Activated CD8-positive, alpha-beta T cell treated with anti-CD3 and anti-CD28 coated beads, Interleukin-2, amount 10 ng/mL, durations not matched to agents 7 days and 5 days (primary cell): Measurements from ENCODE around the gene NXPH1. TPM values are rescaled to one million over a fixed set of nuclear protein-coding genes. Genes with fewer than 3 reads are reported as not detected.

Experiments
- ATAC-seq: fragments of 150-1000 bp; cut with Tn5 transposase; one replicate; pipeline ENCODE4 v1.10.0; 2021; ENCODE audit warnings: moderate library complexity
- CTCF ChIA-PET: fragments of 350-600 bp; sonication (Branson Sonifier 250); formaldehyde crosslinking; loops from one replicate; lab custom pipeline; 2021; ENCODE audit warnings: antibody characterized with exemption; lab: Charles Lee
- POLR2A ChIA-PET: fragments of 350-600 bp; sonication (Branson Sonifier 250); formaldehyde crosslinking; loops from one replicate; lab custom pipeline; 2021; ENCODE audit warnings: antibody characterized with exemption; lab: Charles Lee
- DNase-seq: peaks from one replicate; pipeline ENCODE4 v3.0.0-alpha.2; 2020
- H3K27ac Mint-ChIP-seq: one replicate; pipeline ENCODE4 v1.8.0; 2021; ENCODE audit warnings: mild to moderate bottlenecking, mixed read lengths
- H3K27me3 Mint-ChIP-seq: one replicate; pipeline ENCODE4 v1.8.0; 2021; ENCODE audit warnings: low read depth, mixed read lengths
- H3K36me3 Mint-ChIP-seq: one replicate; pipeline ENCODE4 v1.8.0; 2021; ENCODE audit warnings: low read depth, mixed read lengths
- H3K4me1 Mint-ChIP-seq: one replicate; pipeline ENCODE4 v1.8.0; 2021; ENCODE audit warnings: low read depth, mixed read lengths
- H3K4me3 Mint-ChIP-seq: one replicate; pipeline ENCODE4 v1.8.0; 2021; ENCODE audit warnings: mild to moderate bottlenecking, mixed read lengths
- H3K9me3 Mint-ChIP-seq: one replicate; pipeline ENCODE4 v1.8.0; 2022; ENCODE audit warnings: mixed read lengths; ENCODE audit not compliant: insufficient read depth
- total RNA-seq, 2 experiments: library from RNA; stranded (reverse); gene quantifications; one replicate each; pipeline ENCODE4 v1.2.3, GENCODE V29; 2021

The NXPH1 gene
- total RNA-seq, 2 experiments from 2014 or later: not detected

DNA sequence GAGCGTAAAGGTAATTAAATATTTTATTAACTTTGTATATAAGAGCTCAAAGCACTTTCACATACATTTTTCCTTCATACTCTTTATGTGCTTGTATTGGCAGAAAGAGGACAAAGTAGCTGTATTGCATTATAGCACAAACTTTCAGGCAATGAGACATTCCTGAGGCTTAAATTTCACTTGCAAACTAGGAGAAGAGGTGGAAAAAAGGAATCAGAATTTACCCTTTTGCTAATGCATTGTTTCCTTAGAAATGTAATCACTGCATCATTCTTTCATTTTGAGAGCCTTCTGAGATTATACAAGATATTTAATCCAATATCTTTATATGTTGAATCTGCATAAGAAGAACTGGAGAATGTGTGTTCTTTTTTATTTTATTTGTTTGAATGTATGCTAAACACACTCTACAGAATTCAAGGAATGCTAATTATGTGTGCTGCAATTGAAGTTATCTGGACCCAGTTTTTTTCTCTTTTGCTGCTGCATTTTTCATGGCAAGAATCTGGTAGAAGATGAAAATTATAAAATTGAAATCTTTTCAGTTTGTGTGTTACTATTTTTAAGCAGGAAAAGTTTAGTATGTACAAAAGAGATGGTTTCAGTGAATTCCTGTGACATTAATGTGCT, 185.1 kb downstream of the NXPH1 start:
- no peaks in the 10 kb centered on the region for H3K27me3 Mint-ChIP-seq
- ChIA-PET POLR2A (no interaction called here), CTCF (no interaction called here)
- no peaks in the 10 kb centered on the region for H3K9me3 Mint-ChIP-seq
- no peak for ATAC-seq
- H3K36me3 Mint-ChIP-seq: no peaks in the 10 kb centered on the region
- H3K4me1 Mint-ChIP-seq: no peaks in the 10 kb centered on the region
- no peak overlapping the region for H3K27ac Mint-ChIP-seq
- no peak overlapping the region for H3K4me3 Mint-ChIP-seq
- no peak for DNase-seq

- no peak for ATAC-seq
- ChIA-PET POLR2A (no interaction called here), CTCF (no interaction called here)
- H3K27ac Mint-ChIP-seq: no peak overlapping the region
- H3K27me3 Mint-ChIP-seq: no peaks in the 10 kb centered on the region
- H3K36me3 Mint-ChIP-seq: no peaks in the 10 kb centered on the region
- H3K4me1 Mint-ChIP-seq: no peaks in the 10 kb centered on the region
- H3K4me3 Mint-ChIP-seq: no peak overlapping the region
- no peaks in the 10 kb centered on the region for H3K9me3 Mint-ChIP-seq
- DNase-seq: no peak
Measured at GRCh38 chr7:8620169-8620568, 186.8 kb downstream of the NXPH1 start.

- H3K27ac Mint-ChIP-seq: no peak overlapping the region
- H3K27me3 Mint-ChIP-seq: no peaks in the 10 kb centered on the region
Measured at GRCh38 chr7:8625612-8626011, 192.2 kb downstream of the NXPH1 start.

GRCh38 chr7:8627325-8627724, 193.9 kb downstream of the NXPH1 start:
- Mint-ChIP-seq H3K9me3 (no peaks in the 10 kb centered on the region), H3K4me3 (no peak overlapping the region), H3K4me1 (no peaks in the 10 kb centered on the region), H3K27ac (no peak overlapping the region), H3K36me3 (no peaks in the 10 kb centered on the region), H3K27me3 (no peaks in the 10 kb centered on the region)
- ChIA-PET CTCF (no interaction called here), POLR2A (no interaction called here)
- DNase-seq (no peak), ATAC-seq (no peak)

More at GRCh38 chr7:8625612-8626011, 192.2 kb downstream of the NXPH1 start:
- ChIA-PET CTCF (no interaction called here), POLR2A (no interaction called here)
- Mint-ChIP-seq H3K4me3 (no peak overlapping the region), H3K36me3 (no peaks in the 10 kb centered on the region), H3K9me3 (no peaks in the 10 kb centered on the region), H3K4me1 (no peaks in the 10 kb centered on the region)
- DNase-seq (no peak), ATAC-seq (no peak)

GRCh38 chr7:8628656-8629055, 195.2 kb downstream of the NXPH1 start:
- POLR2A ChIA-PET: no interaction called here
- no peaks in the 10 kb centered on the region for H3K27me3 Mint-ChIP-seq
- no peaks in the 10 kb centered on the region for H3K4me1 Mint-ChIP-seq
- ATAC-seq (no peak), DNase-seq (no peak)
- H3K4me3 Mint-ChIP-seq: no peak overlapping the region
- no peak overlapping the region for H3K27ac Mint-ChIP-seq
- CTCF ChIA-PET: no interaction called here
- H3K9me3 Mint-ChIP-seq: no peaks in the 10 kb centered on the region
- H3K36me3 Mint-ChIP-seq: no peaks in the 10 kb centered on the region

DNA sequence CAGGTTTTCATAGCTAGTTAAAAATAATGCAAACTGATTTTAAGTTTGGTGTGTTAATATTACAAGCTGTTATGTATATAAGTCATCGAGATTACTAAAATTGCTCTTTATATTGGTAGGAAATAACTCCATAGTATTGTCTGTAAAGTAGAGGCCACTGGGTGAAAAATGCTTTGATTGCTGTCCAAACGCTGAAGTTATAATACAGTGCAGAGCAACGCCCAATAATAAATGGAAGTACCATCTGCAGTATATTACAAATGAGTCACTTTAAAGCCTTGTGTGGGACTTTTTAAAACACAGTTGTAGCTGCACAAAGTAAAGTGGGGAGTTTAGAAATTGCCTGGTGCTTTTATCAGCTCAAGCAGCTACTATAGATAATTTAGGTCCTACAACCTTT, 196.1 kb downstream of the NXPH1 start:
- Mint-ChIP-seq H3K9me3 (no peaks in the 10 kb centered on the region), H3K36me3 (no peaks in the 10 kb centered on the region), H3K27ac (no peak overlapping the region), H3K4me1 (no peaks in the 10 kb centered on the region), H3K27me3 (no peaks in the 10 kb centered on the region), H3K4me3 (no peak overlapping the region)
- CTCF ChIA-PET: no interaction called here
- DNase-seq: no peak
- no peak for ATAC-seq
- POLR2A ChIA-PET: no interaction called here

DNA sequence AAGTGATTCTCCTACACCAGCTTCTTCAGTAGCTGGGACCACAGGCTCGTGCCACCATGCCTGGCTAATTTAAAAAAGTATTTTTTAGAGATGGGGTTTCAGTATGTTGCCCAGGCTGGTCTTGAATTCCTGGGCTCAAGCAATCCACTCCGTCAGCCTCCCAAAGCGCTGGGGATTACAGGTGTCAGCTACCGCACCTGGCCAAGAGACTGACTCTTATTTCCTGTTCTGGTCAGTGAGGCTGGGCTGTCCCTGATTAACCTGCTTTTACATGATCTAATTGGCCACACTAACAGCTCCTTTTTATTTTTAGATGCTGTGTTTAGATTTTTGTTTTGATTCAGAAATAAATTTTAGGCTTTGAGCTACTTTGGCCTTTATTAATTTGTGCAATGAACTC, 203.9 kb downstream of the NXPH1 start:
- POLR2A ChIA-PET: no interaction called here

DNA sequence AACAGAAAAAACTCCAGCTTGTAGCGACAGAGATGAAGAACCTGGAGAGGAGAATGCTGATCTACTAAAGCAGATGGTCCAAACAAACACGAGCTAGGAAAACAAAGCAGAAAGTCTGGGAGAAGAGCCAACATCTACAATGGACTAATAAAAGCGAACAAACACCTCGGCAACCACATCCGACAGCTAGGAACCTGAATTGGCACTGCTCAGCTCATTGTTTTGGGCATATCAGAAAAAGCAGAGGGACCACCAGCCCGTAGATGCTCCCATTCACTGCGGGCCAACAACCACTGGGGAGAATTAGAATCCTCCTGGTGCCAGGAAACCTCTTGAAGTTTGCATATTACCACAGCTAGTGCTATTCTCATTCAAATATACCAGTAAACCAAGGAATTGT, 204.7 kb downstream of the NXPH1 start:
- no peak overlapping the region for H3K27ac Mint-ChIP-seq
- no peak overlapping the region for H3K4me3 Mint-ChIP-seq
- POLR2A ChIA-PET: no interaction called here
- H3K36me3 Mint-ChIP-seq: no peaks in the 10 kb centered on the region
- no peaks in the 10 kb centered on the region for H3K9me3 Mint-ChIP-seq
- no peaks in the 10 kb centered on the region for H3K4me1 Mint-ChIP-seq
- no peak for DNase-seq
- no peaks in the 10 kb centered on the region for H3K27me3 Mint-ChIP-seq
- CTCF ChIA-PET: no interaction called here
- no peak for ATAC-seq

More for the DNA sequence above, 203.9 kb downstream of the NXPH1 start:
- Mint-ChIP-seq H3K27me3 (no peaks in the 10 kb centered on the region), H3K27ac (no peak overlapping the region), H3K4me1 (no peaks in the 10 kb centered on the region), H3K4me3 (no peak overlapping the region), H3K36me3 (no peaks in the 10 kb centered on the region), H3K9me3 (no peaks in the 10 kb centered on the region)
- CTCF ChIA-PET: no interaction called here
- ATAC-seq (no peak), DNase-seq (no peak)

GRCh38 chr7:8639668-8640067, 206.3 kb downstream of the NXPH1 start:
- Mint-ChIP-seq H3K27me3 (no peaks in the 10 kb centered on the region), H3K4me3 (no peak overlapping the region), H3K27ac (no peak overlapping the region), H3K4me1 (no peaks in the 10 kb centered on the region), H3K36me3 (no peaks in the 10 kb centered on the region), H3K9me3 (no peaks in the 10 kb centered on the region)
- ATAC-seq (no peak), DNase-seq (no peak)
- POLR2A ChIA-PET: no interaction called here
- CTCF ChIA-PET: no interaction called here

DNA sequence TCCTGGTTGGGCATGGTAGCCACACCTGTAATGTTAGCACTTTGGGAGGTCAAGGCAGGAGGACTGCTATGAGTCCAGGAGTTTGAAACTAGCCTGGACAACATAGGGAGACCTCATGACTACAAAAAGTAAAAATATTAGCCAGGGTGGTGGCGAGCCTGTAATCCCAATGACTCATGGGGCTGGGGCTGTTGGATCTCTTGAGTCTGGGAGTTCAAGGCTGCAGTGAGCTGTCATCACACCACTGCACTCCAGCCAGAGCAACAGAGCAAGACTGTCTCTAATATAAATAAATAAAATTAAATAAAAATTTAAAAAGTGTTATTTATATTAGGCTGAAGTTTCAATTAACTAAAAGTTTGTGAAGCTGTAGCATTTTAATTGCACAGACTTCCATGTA, 207.3 kb downstream of the NXPH1 start:
- ATAC-seq (no peak), DNase-seq (no peak)
- no peaks in the 10 kb centered on the region for H3K36me3 Mint-ChIP-seq
- ChIA-PET CTCF (no interaction called here), POLR2A (no interaction called here)
- H3K4me3 Mint-ChIP-seq: no peak overlapping the region
- H3K9me3 Mint-ChIP-seq: no peaks in the 10 kb centered on the region
- H3K4me1 Mint-ChIP-seq: no peaks in the 10 kb centered on the region
- no peak overlapping the region for H3K27ac Mint-ChIP-seq
- H3K27me3 Mint-ChIP-seq: no peaks in the 10 kb centered on the region

DNA sequence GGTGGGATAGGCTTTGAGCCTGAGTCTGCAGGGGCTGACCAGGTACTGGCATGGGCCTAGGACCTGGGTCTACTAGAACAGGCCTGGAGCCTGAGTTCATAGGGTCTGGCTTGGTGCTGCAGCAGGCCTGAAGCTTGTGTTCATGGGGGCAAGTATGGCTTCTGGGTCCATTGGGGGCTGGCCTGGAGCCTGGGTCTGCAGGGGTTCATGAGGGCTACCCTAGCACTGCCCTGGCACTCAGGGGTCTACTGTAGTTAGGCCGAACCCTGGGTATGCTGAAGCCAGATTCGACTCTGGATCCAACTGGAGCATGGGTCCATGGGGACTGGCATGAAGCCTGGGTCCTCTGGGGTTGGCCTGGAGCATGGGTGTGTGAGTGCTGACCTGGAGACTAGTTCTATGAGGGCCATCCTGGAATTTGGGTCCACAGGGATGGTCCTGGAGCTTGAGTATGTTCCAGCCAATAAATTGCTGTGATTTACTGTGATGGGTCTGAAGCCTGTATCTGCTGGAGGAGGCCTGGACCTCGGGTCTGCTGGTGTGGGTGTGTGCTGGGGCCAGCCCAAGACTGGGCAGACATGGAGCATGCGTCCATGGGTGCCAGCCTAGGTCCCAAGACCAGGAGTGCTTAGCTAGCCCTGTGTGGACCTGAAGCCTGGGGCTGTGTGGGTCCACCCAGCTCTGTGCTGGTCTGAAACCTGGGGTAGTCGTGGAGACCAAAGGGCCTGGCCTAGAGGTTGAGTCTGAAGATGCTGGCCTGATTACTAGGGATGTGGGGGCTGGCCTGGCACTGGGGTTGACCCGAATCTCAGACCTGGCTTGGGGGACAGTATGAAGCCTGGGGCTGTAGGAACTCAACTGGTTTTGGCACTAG, 235.5 kb downstream of the NXPH1 start:
- ChIA-PET POLR2A (no interaction called here), CTCF (no interaction called here)
- ATAC-seq (no peak), DNase-seq (no peak)
- Mint-ChIP-seq H3K27me3 (no peaks in the 10 kb centered on the region), H3K27ac (no peak overlapping the region), H3K4me3 (no peak overlapping the region), H3K4me1 (no peaks in the 10 kb centered on the region), H3K9me3 (peaks cover 8% of the 10 kb centered on the region), H3K36me3 (no peaks in the 10 kb centered on the region)

DNA sequence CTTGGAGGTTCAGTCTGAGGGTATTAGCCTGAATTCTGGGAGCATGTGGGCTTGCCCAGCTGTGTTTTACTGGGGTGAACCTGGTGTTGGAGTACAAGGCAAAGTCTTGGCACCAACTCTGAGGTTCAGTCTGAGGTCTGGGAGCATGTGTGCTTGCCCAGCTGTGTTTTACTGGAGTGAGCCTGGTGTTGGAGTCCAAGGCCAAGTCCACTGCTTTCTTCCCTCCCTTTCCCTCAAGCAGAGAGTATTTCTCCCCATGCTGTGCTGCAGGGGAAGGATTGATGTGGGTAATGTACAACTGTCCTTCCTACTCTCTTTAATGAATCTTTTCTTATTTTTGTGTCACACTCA, 236.1 kb downstream of the NXPH1 start:
- Mint-ChIP-seq H3K9me3 (peaks cover 8% of the 10 kb centered on the region), H3K27ac (no peak overlapping the region), H3K36me3 (no peaks in the 10 kb centered on the region), H3K27me3 (no peaks in the 10 kb centered on the region), H3K4me3 (no peak overlapping the region), H3K4me1 (no peaks in the 10 kb centered on the region)
- ChIA-PET POLR2A (no interaction called here), CTCF (no interaction called here)
- ATAC-seq (no peak), DNase-seq (no peak)
